ENCODE data around the gene KDM3B. TPM values are rescaled to one million over a fixed set of nuclear protein-coding genes. Genes with fewer than 3 reads are reported as not detected.

Gene KDM3B
- total RNA-seq, 1 donor from 2014 or later = 101 TPM

GRCh38 chr5:138448481-138449398 is 96.3 kb downstream of the KDM3B start:
- H3K36me3 Mint-ChIP-seq (ENCODE audit: low read depth, unreplicated experiment) = peaks cover 1% of the 10 kb centered on the region
- H3K4me1 Mint-ChIP-seq (ENCODE audit: unreplicated experiment) = peaks cover 4% of the 10 kb centered on the region
- TF ChIP-seq, protein P1, sequence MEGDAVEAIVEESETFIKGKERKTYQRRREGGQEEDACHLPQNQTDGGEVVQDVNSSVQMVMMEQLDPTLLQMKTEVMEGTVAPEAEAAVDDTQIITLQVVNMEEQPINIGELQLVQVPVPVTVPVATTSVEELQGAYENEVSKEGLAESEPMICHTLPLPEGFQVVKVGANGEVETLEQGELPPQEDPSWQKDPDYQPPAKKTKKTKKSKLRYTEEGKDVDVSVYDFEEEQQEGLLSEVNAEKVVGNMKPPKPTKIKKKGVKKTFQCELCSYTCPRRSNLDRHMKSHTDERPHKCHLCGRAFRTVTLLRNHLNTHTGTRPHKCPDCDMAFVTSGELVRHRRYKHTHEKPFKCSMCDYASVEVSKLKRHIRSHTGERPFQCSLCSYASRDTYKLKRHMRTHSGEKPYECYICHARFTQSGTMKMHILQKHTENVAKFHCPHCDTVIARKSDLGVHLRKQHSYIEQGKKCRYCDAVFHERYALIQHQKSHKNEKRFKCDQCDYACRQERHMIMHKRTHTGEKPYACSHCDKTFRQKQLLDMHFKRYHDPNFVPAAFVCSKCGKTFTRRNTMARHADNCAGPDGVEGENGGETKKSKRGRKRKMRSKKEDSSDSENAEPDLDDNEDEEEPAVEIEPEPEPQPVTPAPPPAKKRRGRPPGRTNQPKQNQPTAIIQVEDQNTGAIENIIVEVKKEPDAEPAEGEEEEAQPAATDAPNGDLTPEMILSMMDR (IDR thresholded peaks at IDR 0.05; ENCODE audit: unreplicated experiment) = no peak
- no peaks in the 10 kb centered on the region for H3K9me3 Mint-ChIP-seq (ENCODE audit: unreplicated experiment)
- no peak overlapping the region for H3K27ac Mint-ChIP-seq (ENCODE audit: unreplicated experiment)
- no peak overlapping the region for H3K4me3 Mint-ChIP-seq (ENCODE audit: unreplicated experiment)
- DNase-seq (ENCODE audit: low spot score) = no peak
- peaks cover 2% of the 10 kb centered on the region for H3K27me3 Mint-ChIP-seq (ENCODE audit: unreplicated experiment)

DNA sequence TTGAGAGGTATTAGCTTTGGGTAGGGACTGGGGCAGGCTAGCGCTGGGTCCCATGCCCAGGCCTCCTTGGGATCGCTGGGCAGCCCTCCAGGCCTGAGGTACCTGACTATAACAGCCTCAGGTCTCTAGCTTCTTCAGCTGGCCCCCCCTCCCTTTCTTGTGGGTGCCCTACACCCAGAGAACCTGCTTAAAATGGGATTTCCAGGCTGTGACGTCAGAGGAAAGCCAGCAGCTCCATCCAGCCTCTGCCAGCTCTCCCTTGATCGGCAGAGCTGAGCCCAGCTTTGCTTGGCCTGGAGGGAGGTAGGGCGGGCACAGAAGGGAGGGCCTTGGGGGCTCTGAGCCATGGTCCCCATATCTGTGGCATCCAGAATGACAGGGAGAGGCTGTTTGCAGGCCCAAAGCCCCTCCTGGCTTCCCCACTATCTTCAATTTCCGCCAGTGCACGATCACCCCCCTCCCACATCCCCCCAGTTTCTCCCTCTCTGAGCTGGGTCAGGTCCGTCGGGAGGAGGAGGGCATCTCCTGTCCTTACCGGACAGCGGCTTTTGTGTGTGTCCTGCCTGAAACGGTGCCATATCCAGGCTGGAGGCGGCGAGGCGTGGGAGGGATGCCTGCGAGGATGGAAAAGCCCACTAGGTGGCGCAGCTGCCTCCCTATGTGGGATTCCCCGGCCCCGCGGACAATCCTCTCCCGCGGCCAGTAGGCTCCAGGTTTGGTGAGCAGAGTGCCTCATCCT is 97.2 kb downstream of the KDM3B start:
- DNase-seq (ENCODE audit: low spot score) = peak; percentile 95
- Mint-ChIP-seq H3K27ac (ENCODE audit: unreplicated experiment) (no peak overlapping the region), H3K4me1 (ENCODE audit: unreplicated experiment) (peaks cover 2% of the 10 kb centered on the region), H3K4me3 (ENCODE audit: unreplicated experiment) (no peak overlapping the region), H3K9me3 (ENCODE audit: unreplicated experiment) (no peaks in the 10 kb centered on the region), H3K27me3 (ENCODE audit: unreplicated experiment) (peaks cover 2% of the 10 kb centered on the region), H3K36me3 (ENCODE audit: low read depth, unreplicated experiment) (no peaks in the 10 kb centered on the region)
- TF ChIP-seq, protein P1 (IDR thresholded peaks at IDR 0.05; ENCODE audit: unreplicated experiment) = peak; percentile 88

GRCh38 chr5:138450971-138451370 is 98.5 kb downstream of the KDM3B start:
- Mint-ChIP-seq H3K4me3 (ENCODE audit: unreplicated experiment) (no peak overlapping the region), H3K4me1 (ENCODE audit: unreplicated experiment) (peaks cover 2% of the 10 kb centered on the region), H3K36me3 (ENCODE audit: low read depth, unreplicated experiment) (no peaks in the 10 kb centered on the region), H3K9me3 (ENCODE audit: unreplicated experiment) (no peaks in the 10 kb centered on the region), H3K27me3 (ENCODE audit: unreplicated experiment) (peaks cover 9% of the 10 kb centered on the region), H3K27ac (ENCODE audit: unreplicated experiment) (no peak overlapping the region)
- DNase-seq (ENCODE audit: low spot score) = no peak
- TF ChIP-seq, protein P1 (IDR thresholded peaks at IDR 0.05; ENCODE audit: unreplicated experiment) = no peak

DNA sequence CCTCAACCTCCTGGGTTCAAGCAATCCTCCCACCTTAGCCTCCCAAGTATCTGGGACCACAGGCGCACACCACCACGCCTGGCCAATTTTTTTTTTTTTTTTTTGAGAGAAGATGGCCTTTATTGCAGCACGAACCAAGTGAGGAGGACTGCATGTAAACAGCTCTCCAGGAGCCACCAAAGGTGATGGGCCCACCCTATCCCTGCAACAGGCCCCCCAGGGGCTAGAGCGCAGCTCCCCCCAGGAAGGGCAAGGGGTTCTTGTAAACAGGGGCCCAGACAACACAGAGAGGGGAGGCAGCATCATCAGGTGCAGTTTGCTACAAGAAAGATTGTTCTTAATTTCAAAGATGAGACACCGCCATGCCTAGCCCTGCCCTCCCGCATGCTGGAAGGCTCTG is 100.2 kb downstream of the KDM3B start:
- Mint-ChIP-seq H3K9me3 (ENCODE audit: unreplicated experiment) (no peaks in the 10 kb centered on the region), H3K27me3 (ENCODE audit: unreplicated experiment) (peaks cover 9% of the 10 kb centered on the region)
- no peak for DNase-seq (ENCODE audit: low spot score)

More for the DNA sequence above, 100.2 kb downstream of the KDM3B start:
- Mint-ChIP-seq H3K27ac (ENCODE audit: unreplicated experiment) (no peak overlapping the region), H3K36me3 (ENCODE audit: low read depth, unreplicated experiment) (no peaks in the 10 kb centered on the region), H3K4me3 (ENCODE audit: unreplicated experiment) (no peak overlapping the region), H3K4me1 (ENCODE audit: unreplicated experiment) (peaks cover 2% of the 10 kb centered on the region)
- TF ChIP-seq, protein P1 (IDR thresholded peaks at IDR 0.05; ENCODE audit: unreplicated experiment) = no peak
